Raji (cell line): ENCODE data around the gene HPX.

Experiments used
- POLR2A ChIP-seq: IDR thresholded peaks from 2 replicates; pipeline ENCODE4 v1.6.1; 2011; ENCODE audit warnings: low read depth, low read length, control low read depth; ENCODE audit not compliant: insufficient read depth

The HPX gene

DNA sequence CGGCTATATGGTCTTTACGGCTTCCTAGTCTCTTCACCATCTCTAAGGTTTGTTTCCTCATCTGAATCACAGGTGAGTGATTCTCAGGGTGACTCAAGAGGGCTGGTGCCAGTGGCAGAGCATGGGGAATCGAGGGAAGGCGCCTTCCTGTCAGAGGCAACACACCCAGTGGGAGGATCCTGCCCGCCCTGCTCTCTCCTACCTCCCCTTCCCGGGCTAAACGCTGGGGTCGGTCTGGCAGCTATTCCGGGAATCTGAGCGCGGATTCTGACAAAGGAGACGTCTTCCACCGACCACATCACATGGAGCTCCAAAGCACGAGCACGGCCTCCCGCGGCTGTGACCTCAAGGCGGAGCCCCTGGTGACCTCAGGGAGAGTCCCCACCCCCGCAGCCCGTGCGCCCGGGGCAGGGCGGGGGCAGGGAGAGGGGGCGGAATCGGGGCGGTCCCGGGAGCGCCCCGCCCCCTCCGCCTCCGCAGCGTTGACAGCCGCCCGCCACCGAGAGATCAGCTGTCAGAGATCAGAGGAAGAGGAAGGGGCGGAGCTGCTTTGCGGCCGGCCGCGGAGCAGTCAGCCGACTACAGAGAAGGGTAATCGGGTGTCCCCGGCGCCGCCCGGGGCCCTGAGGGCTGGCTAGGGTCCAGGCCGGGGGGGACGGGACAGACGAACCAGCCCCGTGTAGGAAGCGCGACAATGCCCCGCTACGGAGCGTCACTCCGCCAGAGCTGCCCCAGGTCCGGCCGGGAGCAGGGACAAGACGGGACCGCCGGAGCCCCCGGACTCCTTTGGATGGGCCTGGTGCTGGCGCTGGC is 50.7 kb downstream of the HPX start, which contains the start of gene SMPD1:
SMPD1 (plus strand) TSS at position 570 of the 813 bp plus-strand sequence; CDS start at position 695, 125 bp downstream.
- TF ChIP-seq POLR2A: peak; percentile 71

DNA sequence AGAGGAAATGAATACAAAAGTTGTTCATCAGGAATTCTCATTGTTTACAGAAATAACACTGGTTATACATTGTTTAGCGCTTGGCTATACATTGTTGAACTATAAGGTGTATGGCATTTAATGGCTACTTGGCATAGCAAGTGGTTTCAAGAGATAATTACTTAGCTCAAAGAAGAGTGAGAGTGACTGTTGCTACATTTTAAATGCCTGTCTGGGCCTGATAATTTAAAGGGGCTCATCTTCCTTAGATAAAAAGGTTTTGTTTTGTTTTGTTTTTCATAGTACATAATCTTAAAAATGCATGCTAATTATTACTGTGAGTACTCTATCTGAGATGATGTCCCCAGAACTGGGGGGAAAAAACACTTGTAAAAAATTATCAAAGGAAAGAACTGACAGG is 52.0 kb downstream of the HPX start:
- no peak for TF ChIP-seq POLR2A

DNA sequence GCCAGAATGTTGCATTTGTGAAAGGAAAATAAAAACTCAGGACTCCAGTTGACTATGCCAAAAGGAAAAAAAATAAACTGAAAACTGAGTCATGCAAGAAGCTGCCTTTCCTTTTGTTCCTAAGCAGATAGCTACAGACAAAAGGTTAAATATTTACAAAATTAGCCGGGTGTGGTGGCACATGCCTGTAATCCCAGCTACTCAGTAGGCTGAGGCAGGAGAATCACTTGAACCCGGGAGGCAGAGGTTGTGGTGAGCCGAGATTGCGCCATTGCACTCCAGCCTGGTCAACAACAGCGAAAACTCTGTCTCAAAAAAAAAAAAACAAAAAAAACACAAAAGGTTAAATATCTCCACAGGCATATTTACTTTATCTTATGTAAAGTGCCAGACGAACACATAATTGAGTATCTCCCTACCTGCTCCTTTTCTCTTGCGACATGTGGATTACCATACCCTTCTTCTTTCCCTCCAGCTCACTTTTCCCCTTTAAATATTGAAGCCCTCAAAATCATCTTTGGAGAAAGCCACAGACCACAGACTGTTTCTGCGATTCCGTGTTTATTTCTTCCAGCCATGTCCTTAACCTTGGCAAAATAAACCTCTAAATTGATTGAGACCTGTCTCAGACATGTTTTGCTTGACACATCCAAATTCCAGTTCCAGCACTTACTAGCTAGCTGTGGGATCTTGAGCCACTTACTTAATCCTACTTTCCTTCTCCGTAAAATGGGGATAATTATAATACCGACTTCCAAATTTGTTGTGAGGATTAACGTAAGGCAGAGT is 52.8 kb downstream of the HPX start:
- no peak for TF ChIP-seq POLR2A

DNA sequence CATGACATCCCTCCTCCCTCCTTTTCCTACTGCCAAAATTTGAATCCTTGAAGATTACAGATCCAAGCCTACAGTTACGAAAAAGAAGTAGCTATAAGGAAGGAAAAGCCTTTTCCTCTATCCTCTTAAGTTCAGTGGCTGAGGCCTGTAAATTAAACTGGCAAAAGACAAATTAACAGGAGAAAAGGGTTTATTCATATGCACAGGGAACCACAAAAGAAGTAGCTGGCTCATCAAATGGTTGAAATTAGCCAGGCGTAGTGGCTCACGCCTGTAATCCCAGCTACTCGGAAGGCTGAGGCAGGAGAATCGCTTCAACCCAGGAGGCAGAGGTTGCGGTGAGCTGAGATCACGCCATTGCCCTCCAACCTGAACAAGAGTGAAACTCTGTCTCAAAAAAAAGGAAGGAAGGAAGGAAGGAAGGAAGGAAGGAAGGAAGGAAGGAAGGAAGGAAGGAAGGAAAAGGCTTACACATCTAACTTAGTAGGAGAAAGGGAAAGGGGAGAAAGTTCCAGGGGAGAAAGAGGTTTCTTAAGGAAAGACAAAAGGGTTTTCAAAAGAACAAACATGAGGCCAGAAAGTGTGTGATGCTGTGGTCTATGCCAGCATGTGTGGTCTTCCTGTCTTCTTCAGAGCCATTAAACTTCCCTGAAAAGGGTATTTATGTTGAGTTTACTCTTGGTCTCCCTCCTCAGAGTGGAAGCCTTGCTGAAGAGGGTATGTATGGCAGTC is 55.6 kb downstream of the HPX start:
- no peak for TF ChIP-seq POLR2A
